Hepatocyte (in vitro differentiated cells): Measurements from ENCODE around the gene PSG7. TPM values are rescaled to one million over a fixed set of nuclear protein-coding genes. Genes with fewer than 3 reads are reported as not detected.
"Not testable (repeated sequence)": the region's sequence is repeated elsewhere in the genome, so short reads cannot be mapped to it uniquely, and the experiment has no call there.

ENCODE experiments used
- DNase-seq: peaks from one replicate; pipeline ENCODE4 v3.0.0-alpha.2; 2016; ENCODE audit warnings: low spot score
- H2AFZ ChIP-seq: fragments of 200-600 bp; sonication (generic); 2 replicates; pipeline ENCODE4 v1.6.0; 2016; ENCODE audit warnings: antibody characterized with exemption, mild to moderate bottlenecking
- H3K27ac ChIP-seq: fragments of 200-600 bp; sonication (generic); 2 replicates; pipeline ENCODE4 v1.5.1; 2016; ENCODE audit warnings: mild to moderate bottlenecking
- H3K27me3 ChIP-seq: fragments of 200-600 bp; sonication (generic); 2 replicates; pipeline ENCODE4 v1.6.1; 2016
- H3K36me3 ChIP-seq: fragments of 200-600 bp; sonication (generic); replicated peaks from 2 replicates; pipeline ENCODE4 v1.5.1; 2016; ENCODE audit warnings: low read depth; ENCODE audit not compliant: insufficient read depth
- H3K4me1 ChIP-seq: fragments of 200-600 bp; sonication (generic); 2 replicates; pipeline ENCODE4 v1.5.1; 2016; ENCODE audit warnings: mild to moderate bottlenecking, moderate library complexity; ENCODE audit not compliant: insufficient read depth
- H3K4me2 ChIP-seq: fragments of 200-600 bp; sonication (generic); 2 replicates; pipeline ENCODE4 v1.6.0; 2016
- H3K4me3 ChIP-seq: fragments of 200-600 bp; sonication (generic); 2 replicates; pipeline ENCODE4 v1.5.1; 2016; ENCODE audit warnings: mild to moderate bottlenecking
- H3K79me2 ChIP-seq: fragments of 200-600 bp; sonication (generic); 2 replicates; pipeline ENCODE4 v1.6.0; 2017; ENCODE audit warnings: mild to moderate bottlenecking
- H3K9me2 ChIP-seq: fragments of 200-600 bp; sonication (generic); replicated peaks from 2 replicates; pipeline ENCODE4 v1.6.0; 2017; ENCODE audit warnings: mild to moderate bottlenecking; ENCODE audit not compliant: insufficient read depth
- H3K9me3 ChIP-seq: fragments of 200-600 bp; sonication (generic); 2 replicates; pipeline ENCODE4 v1.5.1; 2016; ENCODE audit warnings: low read depth, mild to moderate bottlenecking
- H4K20me1 ChIP-seq: fragments of 200-600 bp; sonication (generic); 2 replicates; pipeline ENCODE4 v1.6.0; 2016; ENCODE audit warnings: mild to moderate bottlenecking; ENCODE audit not compliant: insufficient read depth, poor library complexity, severe bottlenecking
- EZH2 ChIP-seq: fragments of 200-600 bp; sonication (generic); IDR thresholded peaks from 2 replicates; pipeline ENCODE4 v1.6.1; 2016; ENCODE audit warnings: antibody characterized with exemption, mild to moderate bottlenecking, borderline replicate concordance
- EZH2phosphoT487 ChIP-seq: fragments of 200-600 bp; sonication (generic); IDR thresholded peaks from one replicate; pipeline ENCODE4 v1.6.1; 2018; ENCODE audit warnings: antibody characterized with exemption, mild to moderate bottlenecking, low read depth, moderate library complexity; ENCODE audit not compliant: unreplicated experiment, severe bottlenecking
- WGBS: methylation state at CpG from one replicate; pipeline ENCODE4 v1.1.6; 2016; ENCODE audit warnings: low lambda C conversion rate; ENCODE audit errors: missing lambda C conversion rate; 5-methylcytosine and 5-hydroxymethylcytosine counted together
- polyA plus RNA-seq: library from polyadenylated mRNA; unstranded; fragments of >200 nt; fragmentation: Nextera tagmentation; extraction: Ambion mirVana; gene quantifications from 2 replicates; pipeline ENCODE4 v1.2.1, GENCODE V29; 2016
- total RNA-seq: library from RNA; depleted of rRNA; stranded (reverse); fragments of >200 nt; gene quantifications from 2 replicates; pipeline ENCODE4 v1.2.3, GENCODE V29; 2014
- TF ChIP-seq, protein P1 (sequence below): fragments of 200-600 bp; sonication (generic); IDR thresholded peaks from 2 replicates; pipeline ENCODE4 v1.5.1; 2016; ENCODE audit warnings: antibody characterized with exemption, mild to moderate bottlenecking; ENCODE audit not compliant: poor library complexity

Gene PSG7
- total and polyA plus RNA-seq, 2 experiments from 2014 or later: not detected

DNA sequence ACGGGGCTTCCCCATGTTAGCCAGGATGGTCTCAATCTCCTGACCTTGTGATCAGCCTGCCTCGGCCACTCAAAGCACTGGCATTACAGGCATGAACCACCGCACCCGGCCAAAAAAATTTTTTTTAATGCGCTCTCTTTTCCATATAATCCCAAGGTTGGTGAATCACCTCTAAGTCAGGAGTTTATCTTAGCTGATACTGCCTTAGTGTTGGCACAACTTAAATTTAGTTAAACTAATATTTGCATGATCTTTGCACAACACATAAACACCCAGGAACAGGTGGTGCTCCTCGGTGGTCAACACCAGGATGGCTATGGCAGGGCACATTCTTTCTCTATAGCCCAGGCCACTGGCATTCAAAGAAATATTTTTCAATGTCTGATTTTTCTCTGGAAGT lies 24.1 kb upstream of the PSG7 start:
- Histone ChIP-seq H3K4me1 (no peaks in the 10 kb centered on the region), H3K4me2 (no peak overlapping the region), H3K9me2 (no peaks in the 10 kb centered on the region), H3K27me3 (no peaks in the 10 kb centered on the region), H2AFZ (no peak overlapping the region), H3K4me3 (no peak overlapping the region), H4K20me1 (no peaks in the 10 kb centered on the region), H3K36me3 (no peaks in the 10 kb centered on the region), H3K27ac (no peak overlapping the region), H3K9me3 (no peaks in the 10 kb centered on the region), H3K79me2 (no peaks in the 10 kb centered on the region)
- WGBS: 78% methylated on average over 6 of the region's 6 CpGs
- TF ChIP-seq, protein P1, sequence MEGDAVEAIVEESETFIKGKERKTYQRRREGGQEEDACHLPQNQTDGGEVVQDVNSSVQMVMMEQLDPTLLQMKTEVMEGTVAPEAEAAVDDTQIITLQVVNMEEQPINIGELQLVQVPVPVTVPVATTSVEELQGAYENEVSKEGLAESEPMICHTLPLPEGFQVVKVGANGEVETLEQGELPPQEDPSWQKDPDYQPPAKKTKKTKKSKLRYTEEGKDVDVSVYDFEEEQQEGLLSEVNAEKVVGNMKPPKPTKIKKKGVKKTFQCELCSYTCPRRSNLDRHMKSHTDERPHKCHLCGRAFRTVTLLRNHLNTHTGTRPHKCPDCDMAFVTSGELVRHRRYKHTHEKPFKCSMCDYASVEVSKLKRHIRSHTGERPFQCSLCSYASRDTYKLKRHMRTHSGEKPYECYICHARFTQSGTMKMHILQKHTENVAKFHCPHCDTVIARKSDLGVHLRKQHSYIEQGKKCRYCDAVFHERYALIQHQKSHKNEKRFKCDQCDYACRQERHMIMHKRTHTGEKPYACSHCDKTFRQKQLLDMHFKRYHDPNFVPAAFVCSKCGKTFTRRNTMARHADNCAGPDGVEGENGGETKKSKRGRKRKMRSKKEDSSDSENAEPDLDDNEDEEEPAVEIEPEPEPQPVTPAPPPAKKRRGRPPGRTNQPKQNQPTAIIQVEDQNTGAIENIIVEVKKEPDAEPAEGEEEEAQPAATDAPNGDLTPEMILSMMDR: no peak
- TF ChIP-seq EZH2: no peak
- no peak for TF ChIP-seq EZH2phosphoT487
- no peak for DNase-seq

DNA sequence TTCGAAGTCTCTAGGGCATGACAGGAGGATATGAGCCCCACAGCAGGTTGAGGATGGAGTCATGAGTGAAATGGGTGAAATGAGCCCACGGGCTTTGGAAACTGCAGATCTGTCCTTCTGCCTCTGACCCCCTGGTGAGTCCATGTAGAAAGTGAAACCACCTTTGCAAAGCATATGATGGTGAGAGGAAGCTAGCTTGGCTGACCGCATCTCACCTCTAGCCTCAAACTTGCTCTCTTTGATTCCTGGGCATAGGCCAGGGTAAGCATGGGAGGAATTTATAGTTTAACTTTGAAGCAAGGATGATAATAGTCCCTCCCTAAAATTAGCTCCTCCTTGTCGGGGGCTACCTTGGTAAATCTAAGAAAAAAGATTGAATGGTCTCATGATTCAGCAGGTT lies 15.1 kb upstream of the PSG7 start:
- not testable (repeated sequence) for DNase-seq, H3K79me2 ChIP-seq, H3K4me3 ChIP-seq, H3K4me2 ChIP-seq, H3K36me3 ChIP-seq, H3K9me2 ChIP-seq, H3K27me3 ChIP-seq, H4K20me1 ChIP-seq, H2AFZ ChIP-seq, H3K27ac ChIP-seq, H3K4me1 ChIP-seq, H3K9me3 ChIP-seq
- 56% methylated on average over 4 of the region's 4 CpGs for WGBS

DNA sequence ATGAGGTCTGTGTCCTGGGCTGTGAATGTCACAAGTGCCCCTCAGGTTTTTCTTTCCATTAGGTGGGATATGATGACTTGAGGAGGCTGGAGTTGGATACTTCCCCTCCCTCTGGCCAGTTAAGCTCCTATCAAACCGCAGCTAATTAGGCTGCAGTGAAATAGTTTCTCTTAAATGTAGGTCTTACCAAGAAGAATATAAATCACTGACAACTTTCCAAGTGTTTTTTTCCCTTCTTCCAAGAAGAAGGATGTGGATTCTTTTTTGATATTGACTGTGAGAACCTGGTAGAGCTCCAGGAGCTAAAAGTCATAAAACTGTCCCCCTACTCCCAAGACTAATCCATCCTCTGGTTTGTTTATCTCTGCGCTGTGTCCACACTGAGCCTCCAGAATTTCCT lies 14.5 kb upstream of the PSG7 start:
- not testable (repeated sequence) for H3K4me1 ChIP-seq, H3K27ac ChIP-seq, H3K36me3 ChIP-seq, H2AFZ ChIP-seq, H3K4me2 ChIP-seq, DNase-seq, H3K79me2 ChIP-seq, H3K9me3 ChIP-seq, H3K4me3 ChIP-seq, H3K9me2 ChIP-seq, H4K20me1 ChIP-seq, H3K27me3 ChIP-seq
- 56% methylated on average over 2 of the region's 2 CpGs for WGBS

DNA sequence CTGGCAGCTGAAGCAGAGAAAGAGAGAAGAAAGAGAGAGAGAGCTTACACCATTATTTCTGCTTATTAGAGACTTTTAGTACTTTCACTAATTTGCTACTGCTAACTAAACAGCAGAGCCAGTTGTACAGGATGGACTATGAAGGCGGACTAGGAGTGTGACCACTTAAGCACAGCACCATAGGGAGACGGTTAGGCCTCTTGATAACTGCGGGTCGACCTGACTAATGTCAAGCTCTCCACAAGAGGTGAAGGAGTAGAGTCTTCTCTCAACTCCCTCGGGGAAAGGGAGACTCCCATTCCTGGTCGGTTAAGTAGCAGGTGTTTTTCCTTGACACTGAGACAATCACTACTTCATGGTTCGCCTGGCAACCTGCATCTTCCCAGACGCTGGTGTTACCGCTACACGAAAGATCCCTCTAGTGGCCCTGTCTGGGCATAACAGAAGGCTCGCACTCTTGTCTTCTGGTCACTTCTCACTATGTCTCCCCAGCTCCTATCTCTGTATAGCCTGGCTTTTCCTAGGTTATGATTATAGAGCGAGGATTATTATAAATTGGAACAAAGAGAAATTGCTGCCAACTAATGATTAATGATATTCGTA lies 5.3 kb upstream of the PSG7 start:
- H3K9me2 ChIP-seq: no peaks in the 10 kb centered on the region
- H3K27me3 ChIP-seq: no peaks in the 10 kb centered on the region
- WGBS: 65% methylated on average over 13 of the region's 13 CpGs
- no peaks in the 10 kb centered on the region for H4K20me1 ChIP-seq
- no peak overlapping the region for H2AFZ ChIP-seq
- no peak for DNase-seq
- H3K4me2 ChIP-seq: no peak overlapping the region
- no peak overlapping the region for H3K27ac ChIP-seq
- H3K9me3 ChIP-seq: no peaks in the 10 kb centered on the region
- H3K4me1 ChIP-seq: no peaks in the 10 kb centered on the region
- no peak for TF ChIP-seq EZH2phosphoT487
- TF ChIP-seq EZH2: no peak
- TF ChIP-seq, protein P1: no peak
- no peaks in the 10 kb centered on the region for H3K36me3 ChIP-seq
- H3K79me2 ChIP-seq: no peaks in the 10 kb centered on the region
- H3K4me3 ChIP-seq: no peak overlapping the region

DNA sequence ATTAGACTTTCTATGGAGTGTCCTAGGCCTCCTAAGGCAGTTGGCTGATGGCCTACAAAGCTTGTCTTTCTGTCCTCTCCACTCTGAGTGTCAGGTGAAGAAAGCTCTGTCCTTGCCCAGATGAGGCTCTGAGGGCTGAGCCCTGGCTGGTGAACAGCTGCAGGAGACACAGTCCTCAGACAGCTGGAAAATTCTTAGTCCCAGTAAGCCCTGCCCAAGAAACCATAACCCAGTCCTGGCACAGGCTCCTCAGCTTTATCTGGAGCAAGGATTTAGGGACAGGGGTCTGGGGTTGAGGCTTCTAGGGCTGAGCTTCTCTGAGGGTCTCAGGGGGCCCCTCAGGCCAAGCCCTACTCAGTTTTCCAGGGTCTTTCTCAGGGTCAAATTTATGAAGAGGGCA lies 2.3 kb downstream of the PSG7 start:
- not testable (repeated sequence) for H3K9me3 ChIP-seq, H3K9me2 ChIP-seq, H3K4me2 ChIP-seq, H3K36me3 ChIP-seq, H3K4me1 ChIP-seq, H3K79me2 ChIP-seq, H2AFZ ChIP-seq, H3K27me3 ChIP-seq, H3K4me3 ChIP-seq, H4K20me1 ChIP-seq, H3K27ac ChIP-seq, DNase-seq

DNA sequence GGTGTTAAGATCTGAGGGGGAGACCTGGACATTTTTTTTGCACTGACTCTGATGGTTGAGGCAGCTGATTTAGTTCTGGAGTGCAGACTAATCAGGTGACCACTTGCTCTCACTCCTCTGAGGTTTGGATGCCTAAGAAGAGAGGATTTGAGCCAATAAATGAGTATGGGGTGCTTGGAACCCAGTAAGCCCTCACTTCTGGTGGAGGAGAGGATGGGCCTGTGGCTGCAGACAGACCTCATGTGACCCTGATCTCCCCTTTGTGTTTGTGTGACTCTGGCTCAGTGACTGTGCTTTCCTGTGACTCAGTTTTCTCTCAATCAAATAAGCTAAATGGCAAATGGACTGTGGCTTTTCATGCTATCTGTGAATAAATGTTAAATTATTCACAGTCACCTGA lies 2.8 kb downstream of the PSG7 start:
- not testable (repeated sequence) for H3K4me2 ChIP-seq

DNA sequence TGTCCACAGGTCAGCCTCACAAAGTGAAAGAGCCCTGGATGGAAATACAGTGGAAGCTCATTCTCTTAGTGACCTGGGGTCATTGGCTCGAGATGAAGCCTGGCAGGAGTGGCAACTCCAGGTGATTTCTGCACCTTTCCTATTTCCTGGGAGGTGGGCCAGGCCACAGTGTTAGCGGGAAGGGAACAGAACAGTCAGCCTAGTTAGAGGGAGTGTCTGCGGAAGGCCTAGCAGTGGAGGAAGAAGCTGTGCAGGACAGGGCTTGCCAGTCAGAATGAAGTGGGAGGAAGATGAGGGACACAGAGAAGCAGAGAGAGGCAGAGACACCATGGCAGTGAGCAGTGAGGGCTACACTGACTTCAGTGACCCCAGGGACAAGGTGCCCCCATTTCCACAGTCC lies 3.6 kb downstream of the PSG7 start:
- not testable (repeated sequence) for H4K20me1 ChIP-seq, H3K36me3 ChIP-seq, H3K79me2 ChIP-seq, H3K4me2 ChIP-seq, DNase-seq, H3K9me3 ChIP-seq, H2AFZ ChIP-seq, H3K9me2 ChIP-seq, H3K27me3 ChIP-seq, H3K4me1 ChIP-seq, H3K27ac ChIP-seq, H3K4me3 ChIP-seq
- 58% methylated on average over 3 of the region's 3 CpGs for WGBS

More for the DNA sequence above, 2.8 kb downstream of the PSG7 start:
- not testable (repeated sequence) for H2AFZ ChIP-seq, H4K20me1 ChIP-seq, H3K79me2 ChIP-seq, H3K27me3 ChIP-seq, H3K27ac ChIP-seq, H3K36me3 ChIP-seq, H3K4me1 ChIP-seq, H3K9me2 ChIP-seq, H3K9me3 ChIP-seq, DNase-seq, H3K4me3 ChIP-seq
